Activated CD4-positive, alpha-beta T cell treated with anti-CD3 and anti-CD28 coated beads for 48 hours (primary cell): Measurements from ENCODE around the gene ERICH2.
"Not testable (repeated sequence)": the region's sequence is repeated elsewhere in the genome, so short reads cannot be mapped to it uniquely, and the experiment has no call there.

ENCODE experiments used
- DNase-seq: peaks from one replicate; pipeline ENCODE4 v3.0.0-alpha.2; 2020

The ERICH2 gene

GRCh38 chr2:170770008-170770605 is at the start of gene ERICH2:
ERICH2 (plus strand) TSS chr2:170770378; CDS start chr2:170770682, 304 bp downstream.
- peak; percentile 57 for DNase-seq

- DNase-seq = no peak
These were observed 48.5 kb upstream of the ERICH2 start for GRCh38 chr2:170721678-170722077.

GRCh38 chr2:170722301-170722700 is 47.9 kb upstream of the ERICH2 start:
- DNase-seq = no peak

- DNase-seq = no peak
These were observed 46.7 kb upstream of the ERICH2 start for GRCh38 chr2:170723446-170723958.

- no peak for DNase-seq
These were observed 36.2 kb upstream of the ERICH2 start for GRCh38 chr2:170733798-170734600.

- not testable (repeated sequence) for DNase-seq
These were observed 35.6 kb upstream of the ERICH2 start for GRCh38 chr2:170734601-170735000.

GRCh38 chr2:170736628-170737027 is 33.5 kb upstream of the ERICH2 start:
- DNase-seq = no peak

- no peak for DNase-seq
These were observed 32.8 kb upstream of the ERICH2 start for GRCh38 chr2:170737406-170737805.

- DNase-seq = no peak
These were observed 32.4 kb upstream of the ERICH2 start for GRCh38 chr2:170737821-170738220.

- no peak for DNase-seq
These were observed 31.1 kb upstream of the ERICH2 start for GRCh38 chr2:170739048-170739447.

- DNase-seq = no peak
These were observed 30.6 kb upstream of the ERICH2 start for GRCh38 chr2:170739507-170740046.

- no peak for DNase-seq
These were observed 29.5 kb upstream of the ERICH2 start for GRCh38 chr2:170740660-170741059.

GRCh38 chr2:170742000-170742399 is 28.2 kb upstream of the ERICH2 start:
- no peak for DNase-seq

GRCh38 chr2:170742896-170743529 is 27.2 kb upstream of the ERICH2 start:
- no peak for DNase-seq

GRCh38 chr2:170743530-170744239 is 26.5 kb upstream of the ERICH2 start:
- DNase-seq = no peak

GRCh38 chr2:170744248-170745002 is 25.8 kb upstream of the ERICH2 start:
- DNase-seq = no peak

GRCh38 chr2:170745305-170745704 is 24.9 kb upstream of the ERICH2 start:
- no peak for DNase-seq

GRCh38 chr2:170747921-170748320 is 22.3 kb upstream of the ERICH2 start:
- DNase-seq = no peak

GRCh38 chr2:170751555-170751954 is 18.6 kb upstream of the ERICH2 start:
- DNase-seq = not testable (repeated sequence)

- DNase-seq = no peak
These were observed 8.6 kb upstream of the ERICH2 start for GRCh38 chr2:170761572-170761971.

GRCh38 chr2:170762760-170763159 is 7.4 kb upstream of the ERICH2 start:
- DNase-seq = no peak

GRCh38 chr2:170763232-170763631 is 6.9 kb upstream of the ERICH2 start:
- DNase-seq = no peak
